Endothelial cell of umbilical vein (primary cell): ENCODE results near the gene IL10RA. TPM values are rescaled to one million over a fixed set of nuclear protein-coding genes. Genes with fewer than 3 reads are reported as not detected.

Source experiments
- BruUV-seq: library from RNA; stranded (reverse); fragments of 400-500 nt; replicated peaks from 2 replicates; lab custom pipeline; 2021; lab: Mats Ljungman, UMichigan
- CTCF ChIA-PET: fragments of 300-600, 350-600 bp; sonication (Branson Sonifier 250); formaldehyde crosslinking; loops from one replicate; lab custom pipeline; 2021; ENCODE audit warnings: antibody characterized with exemption, inconsistent platforms; lab: Charles Lee
- POLR2A ChIA-PET: fragments of 300-600, 350-600 bp; sonication (Branson Sonifier 250); formaldehyde crosslinking; loops from one replicate; lab custom pipeline; 2021; ENCODE audit warnings: antibody characterized with exemption, inconsistent platforms; lab: Charles Lee
- DNase-seq: peaks from one replicate; pipeline ENCODE4 v3.0.0-alpha.2; 2011; ENCODE audit warnings: low read depth, low spot score
- FAIRE-seq: peaks from 2 replicates; lab custom pipeline; 2011; peaks lifted over from hg19 to GRCh38; lab: Jason Lieb, UNC
- H2AFZ ChIP-seq: 2 replicates; pipeline ENCODE4 v1.6.0; 2012; ENCODE audit warnings: low read depth, low read length, control low read depth, inconsistent platforms
- H3K27ac ChIP-seq: 2 replicates; pipeline ENCODE4 v1.5.1; 2011; ENCODE audit warnings: low read depth, mild to moderate bottlenecking, control low read depth, low read length, moderate library complexity; ENCODE audit not compliant: insufficient read depth
- H3K27me3 ChIP-seq, 2 experiments: 2 replicates each; pipeline versions ENCODE4 v1.6.0 to v1.6.1; 2011; ENCODE audit warnings: low read length in 2 of 2, mixed read lengths in 1 of 2; ENCODE audit not compliant: control insufficient read depth in 2 of 2, insufficient read depth in 2 of 2
- H3K36me3 ChIP-seq, 2 experiments: 2 replicates in 1 of 2; 3 replicates in 1 of 2; pipeline ENCODE4 v1.5.1; 2011; ENCODE audit warnings: low read length in 2 of 2, mild to moderate bottlenecking in 1 of 2, moderate library complexity in 1 of 2; ENCODE audit not compliant: control insufficient read depth in 2 of 2, insufficient read depth in 2 of 2; ENCODE audit errors: extremely low read depth in 1 of 2
- H3K4me1 ChIP-seq: 3 replicates; pipeline ENCODE4 v1.5.1; 2011; ENCODE audit warnings: mild to moderate bottlenecking, low read length; ENCODE audit not compliant: control insufficient read depth, insufficient read depth; ENCODE audit errors: extremely low read depth
- H3K4me2 ChIP-seq: 2 replicates; pipeline ENCODE4 v1.6.1; 2011; ENCODE audit warnings: low read length, control low read depth, mixed read lengths; ENCODE audit not compliant: insufficient read depth
- H3K4me3 ChIP-seq, 3 experiments: fragments of 200-600 bp in 1 of 3; sonication (generic), shearing (Covaris generic) in 1 of 3; replicated peaks in 1 of 3; 2 replicates each; pipeline ENCODE4 v1.5.1; 2011 to 2016; ENCODE audit warnings: control low read depth in 3 of 3, low read length in 3 of 3, mild to moderate bottlenecking in 2 of 3, inconsistent platforms in 1 of 3, low read depth in 1 of 3, moderate library complexity in 1 of 3; ENCODE audit not compliant: insufficient read depth in 1 of 3
- H3K79me2 ChIP-seq: 2 replicates; pipeline ENCODE4 v1.6.0; 2012; ENCODE audit warnings: low read length, inconsistent platforms; ENCODE audit not compliant: control insufficient read depth, insufficient read depth
- H3K9ac ChIP-seq: replicated peaks from 2 replicates; pipeline ENCODE3; 2011; ENCODE audit warnings: low read length, control low read depth; ENCODE audit not compliant: insufficient read depth; ENCODE audit errors: extremely low read depth
- H3K9me1 ChIP-seq: replicated peaks from 3 replicates; pipeline ENCODE4 v1.6.0; 2011; ENCODE audit warnings: mild to moderate bottlenecking, low read length; ENCODE audit not compliant: control insufficient read depth, insufficient read depth; ENCODE audit errors: extremely low read depth
- H3K9me3 ChIP-seq: replicated peaks from 2 replicates; pipeline ENCODE4 v1.5.1; 2012; ENCODE audit warnings: low read length, inconsistent platforms; ENCODE audit not compliant: control insufficient read depth, insufficient read depth
- H4K20me1 ChIP-seq: replicated peaks from 2 replicates; pipeline ENCODE3; 2011; ENCODE audit warnings: mild to moderate bottlenecking, low read length; ENCODE audit not compliant: control insufficient read depth, insufficient read depth; ENCODE audit errors: extremely low read depth
- CTCF ChIP-seq, 2 donors: IDR thresholded peaks; 1 replicate in 1 of 2; 2 replicates in 1 of 2; pipeline ENCODE4 v1.5.1; 2011; ENCODE audit warnings: low read length in 2 of 2, mild to moderate bottlenecking in 2 of 2, moderate library complexity in 2 of 2, control low read depth in 1 of 2, inconsistent platforms in 1 of 2, low read depth in 1 of 2; ENCODE audit not compliant: insufficient read depth in 1 of 2; ENCODE audit errors: extremely low read depth in 1 of 2
- EZH2 ChIP-seq: IDR thresholded peaks from 2 replicates; pipeline ENCODE4 v1.6.1; 2012; ENCODE audit warnings: borderline replicate concordance, low read depth, mild to moderate bottlenecking, moderate library complexity, low read length, inconsistent platforms; ENCODE audit not compliant: severe bottlenecking
- FOS ChIP-seq: IDR thresholded peaks from 2 replicates; pipeline ENCODE4 v1.6.1; 2011; ENCODE audit warnings: mild to moderate bottlenecking, low read length, moderate library complexity, borderline replicate concordance; ENCODE audit not compliant: insufficient read depth
- JUN ChIP-seq: IDR thresholded peaks from 2 replicates; pipeline ENCODE4 v1.6.1; 2011; ENCODE audit warnings: borderline replicate concordance, low read depth; ENCODE audit not compliant: insufficient read length, insufficient read depth
- MAX ChIP-seq: IDR thresholded peaks from 2 replicates; pipeline ENCODE4 v1.6.1; 2011; ENCODE audit not compliant: insufficient read depth, insufficient read length
- MYC ChIP-seq: IDR thresholded peaks from one replicate; pipeline ENCODE4 v1.6.1; 2011; ENCODE audit warnings: mild to moderate bottlenecking, low read depth, low read length
- POLR2A ChIP-seq: IDR thresholded peaks from 2 replicates; pipeline ENCODE4 v1.6.1; 2012; ENCODE audit warnings: low read depth, mild to moderate bottlenecking, control low read depth, low read length
- POLR2AphosphoS5 ChIP-seq: IDR thresholded peaks from 2 replicates; pipeline ENCODE4 v1.6.1; 2012; ENCODE audit warnings: low read depth, mild to moderate bottlenecking, control low read depth, low read length, moderate library complexity; ENCODE audit not compliant: insufficient read depth
- dilution Hi-C: fragments of 300-500 bp; cut with MboI; formaldehyde crosslinking; loops from one replicate; pipeline ENCODE4 v1.15.0; 2019; ENCODE audit warnings: low sequenced_read_pairs; ENCODE audit not compliant: extremely low pct_ligation_motif_present
- intact Hi-C: fragments of 100-400 bp; cut with micrococcal nuclease; formaldehyde crosslinking; loops from one replicate; pipeline ENCODE4 v1.10.0; 2022
- polyA plus RNA-seq, 4 experiments: library from polyadenylated mRNA; depleted of rRNA in 3 of 4; stranded (reverse) in 3 of 4; unstranded in 1 of 4; fragments of >200 nt; gene quantifications; 2 replicates each; pipeline versions ENCODE4 v1.2.1 to v1.2.3, GENCODE V29; 2011 to 2012; ENCODE audit warnings: missing spikeins in 1 of 4
- total RNA-seq: library from RNA; stranded (reverse); gene quantifications from 2 replicates; pipeline ENCODE4 v1.2.3, GENCODE V29; 2021

Gene IL10RA
- total and polyA plus RNA-seq, 2 donors (not counting 3 experiments of a cell fraction or from before 2014, with no cell fraction given): 0.04 TPM; not detected in 1

GRCh38 chr11:118000850-118001228, 14.6 kb downstream of the IL10RA start:
- TF ChIP-seq EZH2: no peak
- TF ChIP-seq POLR2AphosphoS5: no peak
- TF ChIP-seq JUN: no peak
- no peak for TF ChIP-seq MAX
- TF ChIP-seq FOS: no peak

DNA sequence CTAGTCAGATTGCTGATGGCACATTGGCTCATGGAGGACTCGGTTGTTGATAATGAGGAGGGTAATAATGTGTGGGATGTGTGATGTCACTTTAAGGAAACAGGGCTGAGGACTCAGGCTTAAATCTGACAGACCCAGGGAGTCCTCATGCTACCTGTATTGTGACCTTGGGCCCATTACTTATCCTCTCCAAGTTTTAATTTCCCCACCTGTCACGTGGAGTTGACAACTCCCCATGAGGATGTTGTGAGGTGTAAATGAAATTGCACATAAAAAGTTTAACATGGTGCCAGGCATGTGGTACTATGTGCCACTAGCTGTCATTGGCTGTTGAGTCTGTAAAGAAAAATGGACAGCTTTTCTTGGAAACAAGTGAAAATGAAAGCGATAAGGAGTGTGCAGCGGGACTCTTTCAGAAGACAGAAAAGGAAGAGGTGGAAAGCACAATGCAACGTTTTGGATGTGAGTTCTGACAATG, 15.3 kb downstream of the IL10RA start:
- ChIA-PET POLR2A (no interaction called here), CTCF (interaction anchor here (2.7 kb wide), 1 partner anchor 14 kb away, joined by 9 read pairs; no protein-coding TSS in a partner anchor)
- Histone ChIP-seq H3K27me3 (no peaks in the 10 kb centered on the region), H3K4me2 (no peak overlapping the region), H3K9me3 (no peaks in the 10 kb centered on the region), H3K4me1 (no peaks in the 10 kb centered on the region), H3K27ac (no peak overlapping the region), H3K79me2 (no peaks in the 10 kb centered on the region), H2AFZ (no peak overlapping the region), H3K9ac (no peak overlapping the region), H4K20me1 (no peaks in the 10 kb centered on the region), H3K4me3 (no peak overlapping the region), H3K36me3 (no peaks in the 10 kb centered on the region), H3K9me1 (no peaks in the 10 kb centered on the region)
- no peak for FAIRE-seq
- intact Hi-C loops: loop anchor here (10.0 kb wide), 1 partner anchor 63 kb away; no protein-coding TSS in a partner anchor
- no peak for DNase-seq
- dilution Hi-C loops: no loop called here
- no TSS peak for BruUV-seq
- no peak for TF ChIP-seq CTCF (IDR thresholded peaks at IDR 0.05; ENCODE audit: extremely low read depth in 1 of 2, insufficient read depth in 1 of 2, low read depth in 1 of 2, low read length in 2 of 2)
- TF ChIP-seq FOS: no peak
- TF ChIP-seq POLR2A: no peak
- TF ChIP-seq MAX: no peak
- no peak for TF ChIP-seq MYC
- TF ChIP-seq EZH2: no peak
- no peak for TF ChIP-seq JUN

More at GRCh38 chr11:118000850-118001228, 14.6 kb downstream of the IL10RA start:
- no peak overlapping the region for H3K4me2 ChIP-seq
- BruUV-seq: no TSS peak
- POLR2A ChIA-PET: no interaction called here
- H3K4me3 ChIP-seq: no peak overlapping the region
- no peaks in the 10 kb centered on the region for H3K9me1 ChIP-seq
- dilution Hi-C loops: no loop called here
- DNase-seq (no peak), FAIRE-seq (no peak)
- no peaks in the 10 kb centered on the region for H3K79me2 ChIP-seq
- H3K9ac ChIP-seq: no peak overlapping the region
- H3K27ac ChIP-seq: no peak overlapping the region
- no peaks in the 10 kb centered on the region for H3K27me3 ChIP-seq
- H2AFZ ChIP-seq: no peak overlapping the region
- no peaks in the 10 kb centered on the region for H3K4me1 ChIP-seq
- no peaks in the 10 kb centered on the region for H4K20me1 ChIP-seq
- no peaks in the 10 kb centered on the region for H3K9me3 ChIP-seq
- H3K36me3 ChIP-seq: no peaks in the 10 kb centered on the region
- CTCF ChIA-PET: interaction anchor here (1.7 to 2.7 kb wide), 2 partner anchors 15 to 54 kb away, joined by 7 to 9 read pairs; no protein-coding TSS in a partner anchor
- intact Hi-C loops: loop anchor here (10.0 kb wide), 1 partner anchor 64 kb away; no protein-coding TSS in a partner anchor
